PC-3 (cell line): Measurements from ENCODE around the gene PNLDC1. TPM values are rescaled to one million over a fixed set of nuclear protein-coding genes. Genes with fewer than 3 reads are reported as not detected.

Experiments used
- ATAC-seq: fragments of 200-7000 bp; cut with Tn5 transposase; 2 replicates; pipeline ENCODE4 v1.9.1; 2020; ENCODE audit warnings: mild to moderate bottlenecking, moderate library complexity
- BruUV-seq: library from RNA; stranded (reverse); fragments of 400-500 nt; replicated peaks from 2 replicates; lab custom pipeline; 2021; lab: Mats Ljungman, UMichigan
- CTCF ChIA-PET: fragments of 300-600 bp; sonication (Branson Sonifier 250); formaldehyde crosslinking; loops from one replicate; lab custom pipeline; 2022; ENCODE audit warnings: antibody characterized with exemption; lab: Charles Lee
- POLR2A ChIA-PET: fragments of 300-600 bp; sonication (Branson Sonifier 250); formaldehyde crosslinking; loops from one replicate; lab custom pipeline; 2022; ENCODE audit warnings: antibody characterized with exemption; ENCODE audit not compliant: unreplicated experiment; lab: Charles Lee
- DNase-seq: peaks from one replicate; pipeline ENCODE4 v3.0.0-alpha.2; 2015
- H2AFZ ChIP-seq: fragments of 300-600 bp; sonication (generic); 2 replicates; pipeline ENCODE4 v1.6.0; 2016; ENCODE audit warnings: antibody characterized with exemption, low read length
- H3F3A ChIP-seq: fragments of 300-600 bp; sonication (generic); one replicate; pipeline ENCODE4 v1.6.0; 2017; ENCODE audit warnings: antibody characterized with exemption, low read length, control low read depth, mild to moderate bottlenecking; ENCODE audit not compliant: unreplicated experiment
- H3K27ac ChIP-seq: fragments of 300-600 bp; sonication (generic); 2 replicates; pipeline ENCODE4 v1.5.1; 2016; ENCODE audit warnings: mild to moderate bottlenecking, low read length
- H3K27me3 ChIP-seq: fragments of 300-600 bp; sonication (generic); 2 replicates; pipeline ENCODE4 v1.6.1; 2016; ENCODE audit warnings: low read length, mixed read lengths
- H3K36me3 ChIP-seq: fragments of 300-600 bp; sonication (generic); 2 replicates; pipeline ENCODE4 v1.6.1; 2016; ENCODE audit warnings: low read depth, mixed run types, low read length, mixed read lengths
- H3K4me1 ChIP-seq: fragments of 300-600 bp; sonication (generic); 2 replicates; pipeline ENCODE4 v1.5.1; 2016; ENCODE audit warnings: low read length; ENCODE audit not compliant: insufficient read depth
- H3K4me2 ChIP-seq: fragments of 300-600 bp; sonication (generic); 2 replicates; pipeline ENCODE4 v1.6.0; 2016; ENCODE audit warnings: low read length
- H3K4me3 ChIP-seq: fragments of 300-600 bp; sonication (generic); 2 replicates; pipeline ENCODE4 v1.5.1; 2016; ENCODE audit warnings: mild to moderate bottlenecking, low read length, mixed read lengths
- H3K79me2 ChIP-seq: fragments of 300-600 bp; sonication (generic); 2 replicates; pipeline ENCODE4 v1.6.1; 2017; ENCODE audit warnings: low read length, mixed read lengths
- H3K9ac ChIP-seq: fragments of 300-600 bp; sonication (generic); 2 replicates; pipeline ENCODE4 v1.6.0; 2016; ENCODE audit warnings: mild to moderate bottlenecking, low read length
- H3K9me2 ChIP-seq: fragments of 300-600 bp; sonication (generic); replicated peaks from 2 replicates; pipeline ENCODE4 v1.6.1; 2016; ENCODE audit warnings: mixed run types, low read length, mixed read lengths
- H3K9me3 ChIP-seq: fragments of 300-600 bp; sonication (generic); 2 replicates; pipeline ENCODE4 v1.6.1; 2016; ENCODE audit warnings: low read length, mixed read lengths
- H4K20me1 ChIP-seq: fragments of 300-600 bp; sonication (generic); 2 replicates; pipeline ENCODE4 v1.6.1; 2016; ENCODE audit warnings: low read length, mixed read lengths
- CTCF ChIP-seq: fragments of 300-600 bp; sonication (generic); conservative IDR thresholded peaks from 2 replicates; pipeline ENCODE4 v1.5.1; 2017; ENCODE audit warnings: antibody characterized with exemption, low read depth, mild to moderate bottlenecking, low read length
- EZH2 ChIP-seq: fragments of 300-600 bp; sonication (generic); IDR thresholded peaks from one replicate; pipeline ENCODE4 v1.6.1; 2017; ENCODE audit warnings: antibody characterized with exemption, mild to moderate bottlenecking, low read length; ENCODE audit not compliant: unreplicated experiment
- EZH2phosphoT487 ChIP-seq: fragments of 300-600 bp; sonication (generic); IDR thresholded peaks from 2 replicates; pipeline ENCODE4 v1.6.1; 2018; ENCODE audit warnings: mild to moderate bottlenecking, antibody characterized with exemption, low read length, borderline replicate concordance
- intact Hi-C: fragments of 100-400 bp; cut with micrococcal nuclease; formaldehyde crosslinking; loops from 2 replicates; pipeline ENCODE4 v1.9.0; 2023
- total RNA-seq: library from RNA; depleted of rRNA; stranded (reverse); fragments of >200 nt; gene quantifications from 2 replicates; pipeline ENCODE4 v1.2.3, GENCODE V29; 2014

The PNLDC1 gene
- total RNA-seq, 1 experiment from 2014 or later: not detected

GRCh38 chr6:159805440-159806020, 5.5 kb downstream of the PNLDC1 start:
- no peak overlapping the region for H3K4me3 ChIP-seq
- no peaks in the 10 kb centered on the region for H3K9me2 ChIP-seq
- no peak overlapping the region for H3K27ac ChIP-seq
- no peak overlapping the region for H3K9ac ChIP-seq
- TF ChIP-seq CTCF (no peak), EZH2phosphoT487 (no peak), EZH2 (no peak)
- no peak overlapping the region for H3K4me2 ChIP-seq
- peaks cover 6% of the 10 kb centered on the region for H3K4me1 ChIP-seq
- no peaks in the 10 kb centered on the region for H4K20me1 ChIP-seq
- ChIA-PET CTCF (no interaction called here), POLR2A (no interaction called here)
- H3K79me2 ChIP-seq: no peaks in the 10 kb centered on the region
- H3K9me3 ChIP-seq: no peaks in the 10 kb centered on the region
- H3K27me3 ChIP-seq: no peaks in the 10 kb centered on the region
- intact Hi-C loops: no loop called here
- no TSS peak for BruUV-seq
- no peak for DNase-seq
- H2AFZ ChIP-seq: no peak overlapping the region
- ATAC-seq: no peak
- no peaks in the 10 kb centered on the region for H3K36me3 ChIP-seq
- H3F3A ChIP-seq: no peaks in the 10 kb centered on the region

- POLR2A ChIA-PET: no interaction called here
These were observed 6.0 kb downstream of the PNLDC1 start for GRCh38 chr6:159806021-159806458.

More at GRCh38 chr6:159806021-159806458, 6.0 kb downstream of the PNLDC1 start:
- Histone ChIP-seq H3K36me3 (no peaks in the 10 kb centered on the region), H3K9ac (no peak overlapping the region), H3K4me1 (peaks cover 6% of the 10 kb centered on the region), H3K4me3 (no peak overlapping the region), H2AFZ (no peak overlapping the region), H4K20me1 (no peaks in the 10 kb centered on the region), H3K27ac (no peak overlapping the region), H3F3A (no peaks in the 10 kb centered on the region), H3K9me2 (no peaks in the 10 kb centered on the region), H3K27me3 (no peaks in the 10 kb centered on the region), H3K79me2 (no peaks in the 10 kb centered on the region), H3K9me3 (no peaks in the 10 kb centered on the region), H3K4me2 (no peak overlapping the region)
- no TSS peak for BruUV-seq
- ATAC-seq (no peak), DNase-seq (no peak)
- TF ChIP-seq CTCF (no peak), EZH2 (no peak), EZH2phosphoT487 (no peak)
- intact Hi-C loops: no loop called here
- CTCF ChIA-PET: no interaction called here
